ENCODE results near the gene ZNF654. TPM values are rescaled to one million over a fixed set of nuclear protein-coding genes. Genes with fewer than 3 reads are reported as not detected.
A peak's percentile ranks its signal among the peaks of the same experiment; 100 is the strongest.

Gene ZNF654
- total and polyA plus RNA-seq, 10 donors, result 2.8 to 22.3 (median 15.9) TPM

DNA sequence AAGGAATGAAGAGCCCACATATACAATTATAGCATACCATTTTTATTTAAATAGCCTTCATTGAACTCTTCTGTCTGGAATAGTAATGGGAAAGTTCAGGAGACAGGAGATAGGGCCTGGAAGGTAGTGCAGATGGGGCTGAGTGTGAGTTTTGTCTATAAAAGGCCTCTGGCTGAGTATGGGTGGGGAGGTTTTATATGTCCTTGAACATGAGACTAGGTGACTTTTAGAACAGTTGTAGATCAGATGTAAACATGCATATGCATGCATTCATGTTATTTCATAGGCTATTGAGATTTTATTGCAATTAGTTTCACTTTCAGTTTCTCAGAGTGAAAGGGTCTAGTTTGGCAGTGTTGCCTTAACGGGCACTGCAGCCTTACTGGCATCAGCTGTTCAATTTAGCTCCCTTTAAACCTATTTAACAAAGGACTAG lies 27.4 kb upstream of the ZNF654 start:
- H3K4me3 ChIP-seq, result peak overlapping the region; percentile 6 to 65 (median 26)
- H3K4me1 ChIP-seq, result peaks cover 0 to 47% (median 25%) of the 10 kb centered on the region in 6 donors
- TF ChIP-seq POLR2A (IDR thresholded peaks at IDR 0.05), result no peak
- no peak for TF ChIP-seq POLR2AphosphoS5 (IDR thresholded peaks at IDR 0.05)
- TF ChIP-seq, protein P1, sequence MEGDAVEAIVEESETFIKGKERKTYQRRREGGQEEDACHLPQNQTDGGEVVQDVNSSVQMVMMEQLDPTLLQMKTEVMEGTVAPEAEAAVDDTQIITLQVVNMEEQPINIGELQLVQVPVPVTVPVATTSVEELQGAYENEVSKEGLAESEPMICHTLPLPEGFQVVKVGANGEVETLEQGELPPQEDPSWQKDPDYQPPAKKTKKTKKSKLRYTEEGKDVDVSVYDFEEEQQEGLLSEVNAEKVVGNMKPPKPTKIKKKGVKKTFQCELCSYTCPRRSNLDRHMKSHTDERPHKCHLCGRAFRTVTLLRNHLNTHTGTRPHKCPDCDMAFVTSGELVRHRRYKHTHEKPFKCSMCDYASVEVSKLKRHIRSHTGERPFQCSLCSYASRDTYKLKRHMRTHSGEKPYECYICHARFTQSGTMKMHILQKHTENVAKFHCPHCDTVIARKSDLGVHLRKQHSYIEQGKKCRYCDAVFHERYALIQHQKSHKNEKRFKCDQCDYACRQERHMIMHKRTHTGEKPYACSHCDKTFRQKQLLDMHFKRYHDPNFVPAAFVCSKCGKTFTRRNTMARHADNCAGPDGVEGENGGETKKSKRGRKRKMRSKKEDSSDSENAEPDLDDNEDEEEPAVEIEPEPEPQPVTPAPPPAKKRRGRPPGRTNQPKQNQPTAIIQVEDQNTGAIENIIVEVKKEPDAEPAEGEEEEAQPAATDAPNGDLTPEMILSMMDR (IDR thresholded peaks at IDR 0.05 in 8 of 11, conservative IDR thresholded peaks at IDR 0.05 in 3 of 11), result no peak
- intact Hi-C loops (cut with DNase I; ENCODE audit: low total_unique reads), result no loop called here
- H3K36me3 ChIP-seq, result no peaks in the 10 kb centered on the region
- H3K27me3 ChIP-seq (replicated peaks in 1 of 7), result no peaks in the 10 kb centered on the region
- WGBS, 5 donors, result 0 to 3% (median 0%) methylated on average over 1 of the region's 1 CpG
- no peak for DNase-seq
- H3K27ac ChIP-seq, result peak overlapping the region; percentile 44 to 83 (median 74)
- H3K9me3 ChIP-seq, result peaks cover 0 to 20% (median 4%) of the 10 kb centered on the region in 8 donors

DNA sequence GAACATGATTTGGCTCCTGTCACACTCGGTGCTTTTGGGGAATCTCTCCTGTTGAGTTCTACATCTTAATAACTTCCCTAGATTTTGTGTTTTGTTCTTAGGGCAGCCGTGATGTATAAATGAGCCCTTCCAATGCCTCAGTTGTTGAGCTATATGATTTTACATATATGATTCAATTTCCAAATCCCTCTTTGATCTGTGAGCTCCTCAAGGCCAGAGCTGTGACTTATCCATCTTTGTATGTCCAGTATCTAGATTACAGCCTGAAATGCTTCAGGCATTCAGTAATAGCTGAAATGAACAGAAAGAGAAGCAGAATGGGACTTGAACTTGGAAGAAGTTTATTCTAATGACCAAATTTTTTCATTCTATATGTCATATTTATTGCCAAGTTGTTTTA lies 26.8 kb upstream of the ZNF654 start:
- H3K36me3 ChIP-seq, result no peaks in the 10 kb centered on the region
- TF ChIP-seq POLR2AphosphoS5 (IDR thresholded peaks at IDR 0.05) (no peak), POLR2A (IDR thresholded peaks at IDR 0.05) (no peak)
- TF ChIP-seq, protein P1 (IDR thresholded peaks at IDR 0.05 in 8 of 11, conservative IDR thresholded peaks at IDR 0.05 in 3 of 11), result no peak
- no peak for DNase-seq
- H3K4me1 ChIP-seq, result peaks cover 0 to 47% (median 25%) of the 10 kb centered on the region in 6 donors
- intact Hi-C loops (cut with DNase I; ENCODE audit: low total_unique reads), result no loop called here
- 16 to 41% (median 26%) methylated on average over 2 of the region's 2 CpGs for whole genome bisulfite sequencing, 5 donors
- H3K27ac ChIP-seq, result peak overlapping the region; percentile 44 to 83 (median 74)
- peak overlapping the region in 7 of 8 donors; percentile 6 to 65 (median 32) for H3K4me3 ChIP-seq
- no peaks in the 10 kb centered on the region for H3K27me3 ChIP-seq (replicated peaks in 1 of 7)
- peaks cover 0 to 14% (median 4%) of the 10 kb centered on the region in 8 donors for H3K9me3 ChIP-seq

DNA sequence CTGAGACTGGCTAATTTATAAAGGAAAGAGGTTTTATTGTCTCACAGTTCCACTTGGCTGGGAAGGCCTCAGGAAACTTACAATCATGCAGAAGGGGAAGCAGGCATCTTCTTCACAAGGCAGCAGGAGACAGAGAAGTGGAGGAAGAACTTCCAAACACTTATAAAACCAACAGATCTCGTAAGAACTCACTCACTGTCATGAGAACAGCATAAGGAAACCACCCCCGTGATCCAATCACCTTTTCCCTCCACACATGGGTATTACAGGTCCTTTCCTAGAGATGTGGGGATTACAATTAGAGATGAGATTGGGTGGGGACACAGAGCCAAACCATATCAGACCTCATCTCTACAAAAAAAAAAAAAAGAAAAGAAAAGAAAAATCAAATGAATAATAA lies 26.0 kb upstream of the ZNF654 start:
- no peaks in the 10 kb centered on the region for H3K27me3 ChIP-seq (replicated peaks in 1 of 7)
- peak overlapping the region in 1 of 8 donors; percentile 83 for H3K27ac ChIP-seq
- TF ChIP-seq POLR2AphosphoS5 (IDR thresholded peaks at IDR 0.05) (no peak), POLR2A (IDR thresholded peaks at IDR 0.05) (no peak)
- TF ChIP-seq, protein P1 (IDR thresholded peaks at IDR 0.05 in 8 of 11, conservative IDR thresholded peaks at IDR 0.05 in 3 of 11), result no peak
- WGBS, 5 donors, result 47 to 83% (median 74%) methylated on average over 2 of the region's 2 CpGs
- no peak for DNase-seq
- H3K36me3 ChIP-seq, result no peaks in the 10 kb centered on the region
- H3K4me1 ChIP-seq, result peaks cover 0 to 47% (median 25%) of the 10 kb centered on the region in 6 donors
- intact Hi-C loops (cut with DNase I; ENCODE audit: low total_unique reads), result no loop called here
- H3K9me3 ChIP-seq, result peaks cover 0 to 9% (median 3%) of the 10 kb centered on the region in 8 donors
- no peak overlapping the region for H3K4me3 ChIP-seq

DNA sequence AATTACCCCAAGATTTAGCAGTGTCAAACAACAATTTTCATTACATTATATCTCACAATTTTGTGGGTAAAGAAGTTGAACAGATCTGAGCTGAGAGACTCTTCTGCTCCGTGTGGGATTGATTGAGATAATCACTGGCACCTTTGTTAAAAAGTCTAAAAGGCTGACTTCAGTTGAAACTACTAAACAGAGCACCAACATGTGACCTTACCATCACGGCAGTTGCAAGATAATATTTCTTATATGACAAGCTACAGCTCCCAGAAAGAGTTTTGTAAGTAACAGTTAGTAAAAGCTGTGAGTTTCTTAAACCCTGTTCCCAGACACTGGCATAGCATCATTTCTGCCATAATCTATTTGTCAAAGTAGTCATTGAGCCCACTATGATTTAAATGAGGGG lies 25.2 kb upstream of the ZNF654 start:
- intact Hi-C loops (cut with DNase I; ENCODE audit: low total_unique reads), result no loop called here
- TF ChIP-seq, protein P1 (IDR thresholded peaks at IDR 0.05 in 8 of 11, conservative IDR thresholded peaks at IDR 0.05 in 3 of 11), result no peak
- no peak for TF ChIP-seq POLR2AphosphoS5 (IDR thresholded peaks at IDR 0.05)
- TF ChIP-seq POLR2A (IDR thresholded peaks at IDR 0.05), result no peak
- Histone ChIP-seq H3K36me3 (no peaks in the 10 kb centered on the region), H3K27me3 (replicated peaks in 1 of 7) (no peaks in the 10 kb centered on the region), H3K27ac (no peak overlapping the region), H3K4me1 (peaks cover 0 to 47% (median 25%) of the 10 kb centered on the region in 6 donors), H3K4me3 (no peak overlapping the region), H3K9me3 (peaks cover 0 to 2% (median 0%) of the 10 kb centered on the region in 8 donors)
- WGBS, 5 donors, result 30 to 58% (median 43%) methylated on average over 2 of the region's 2 CpGs
- DNase-seq, result no peak

Data from spleen (tissue), 11 donors.